ENCODE results near the gene ATP6V1B1.

ATP6V1B1 gene

GRCh38 chr2:70927138-70927537 is 8.6 kb upstream of the ATP6V1B1 start:
- Histone ChIP-seq H3K9ac (ENCODE audit: low read depth, low read length, poor library complexity, severe bottlenecking) (no peak overlapping the region), H3K9me3 (ENCODE audit: insufficient read depth, low read depth, low read length) (no peaks in the 10 kb centered on the region)

GRCh38 chr2:70927641-70928040 is 8.1 kb upstream of the ATP6V1B1 start:
- Histone ChIP-seq H3K27me3 (ENCODE audit: insufficient read depth, low read length, poor library complexity, severe bottlenecking) (no peaks in the 10 kb centered on the region), H3K4me3 (ENCODE audit: low read length, poor library complexity, severe bottlenecking) (no peak overlapping the region), H3K4me1 (ENCODE audit: insufficient read depth, low read length, poor library complexity, severe bottlenecking) (peaks cover 21% of the 10 kb centered on the region), H3K79me2 (ENCODE audit: insufficient read depth, low read length) (no peaks in the 10 kb centered on the region), H4K20me1 (ENCODE audit: insufficient read depth, low read length, poor library complexity, severe bottlenecking) (no peaks in the 10 kb centered on the region), H2AFZ (ENCODE audit: low read length) (no peak overlapping the region), H3K9me2 (replicated peaks; ENCODE audit: low read depth, low read length) (no peaks in the 10 kb centered on the region), H3K9ac (ENCODE audit: low read depth, low read length, poor library complexity, severe bottlenecking) (no peak overlapping the region), H3K4me2 (ENCODE audit: low read depth, low read length, poor library complexity, severe bottlenecking) (no peak overlapping the region), H3K9me3 (ENCODE audit: insufficient read depth, low read depth, low read length) (no peaks in the 10 kb centered on the region), H3K36me3 (ENCODE audit: insufficient read depth, low read length) (no peaks in the 10 kb centered on the region), H3F3A (ENCODE audit: low read depth) (no peaks in the 10 kb centered on the region)
- TF ChIP-seq EZH2phosphoT487 (IDR thresholded peaks at IDR 0.05; ENCODE audit: borderline replicate concordance) (no peak), CTCF (conservative IDR thresholded peaks at IDR 0.05; ENCODE audit: low read length) (no peak)

More at GRCh38 chr2:70927138-70927537, 8.6 kb upstream of the ATP6V1B1 start:
- Histone ChIP-seq H3K79me2 (ENCODE audit: insufficient read depth, low read length) (no peaks in the 10 kb centered on the region), H3K36me3 (ENCODE audit: insufficient read depth, low read length) (no peaks in the 10 kb centered on the region), H3K27me3 (ENCODE audit: insufficient read depth, low read length, poor library complexity, severe bottlenecking) (no peaks in the 10 kb centered on the region), H3K4me1 (ENCODE audit: insufficient read depth, low read length, poor library complexity, severe bottlenecking) (peaks cover 21% of the 10 kb centered on the region), H4K20me1 (ENCODE audit: insufficient read depth, low read length, poor library complexity, severe bottlenecking) (no peaks in the 10 kb centered on the region), H3K4me2 (ENCODE audit: low read depth, low read length, poor library complexity, severe bottlenecking) (no peak overlapping the region), H3F3A (ENCODE audit: low read depth) (no peaks in the 10 kb centered on the region), H3K4me3 (ENCODE audit: low read length, poor library complexity, severe bottlenecking) (no peak overlapping the region), H3K9me2 (replicated peaks; ENCODE audit: low read depth, low read length) (no peaks in the 10 kb centered on the region), H2AFZ (ENCODE audit: low read length) (no peak overlapping the region)
- TF ChIP-seq EZH2phosphoT487 (IDR thresholded peaks at IDR 0.05; ENCODE audit: borderline replicate concordance) (no peak), CTCF (conservative IDR thresholded peaks at IDR 0.05; ENCODE audit: low read length) (no peak)

- H3K4me1 ChIP-seq (ENCODE audit: insufficient read depth, low read length, poor library complexity, severe bottlenecking), result peaks cover 21% of the 10 kb centered on the region
- no peaks in the 10 kb centered on the region for H3F3A ChIP-seq (ENCODE audit: low read depth)
- H3K9ac ChIP-seq (ENCODE audit: low read depth, low read length, poor library complexity, severe bottlenecking), result no peak overlapping the region
- no peak overlapping the region for H3K4me3 ChIP-seq (ENCODE audit: low read length, poor library complexity, severe bottlenecking)
- no peaks in the 10 kb centered on the region for H3K36me3 ChIP-seq (ENCODE audit: insufficient read depth, low read length)
- H3K79me2 ChIP-seq (ENCODE audit: insufficient read depth, low read length), result no peaks in the 10 kb centered on the region
- H4K20me1 ChIP-seq (ENCODE audit: insufficient read depth, low read length, poor library complexity, severe bottlenecking), result no peaks in the 10 kb centered on the region
- no peaks in the 10 kb centered on the region for H3K9me2 ChIP-seq (replicated peaks; ENCODE audit: low read depth, low read length)
- H3K27me3 ChIP-seq (ENCODE audit: insufficient read depth, low read length, poor library complexity, severe bottlenecking), result no peaks in the 10 kb centered on the region
- no peak overlapping the region for H3K4me2 ChIP-seq (ENCODE audit: low read depth, low read length, poor library complexity, severe bottlenecking)
- no peak for TF ChIP-seq CTCF (conservative IDR thresholded peaks at IDR 0.05; ENCODE audit: low read length)
- TF ChIP-seq EZH2phosphoT487 (IDR thresholded peaks at IDR 0.05; ENCODE audit: borderline replicate concordance), result no peak
- H3K9me3 ChIP-seq (ENCODE audit: insufficient read depth, low read depth, low read length), result no peaks in the 10 kb centered on the region
- H2AFZ ChIP-seq (ENCODE audit: low read length), result no peak overlapping the region
Observed at GRCh38 chr2:70928366-70928765, 7.3 kb upstream of the ATP6V1B1 start.

All from Loucy (cell line).